Ovary (tissue), 9 donors: ENCODE results near the gene CHRNA5. TPM values are rescaled to one million over a fixed set of nuclear protein-coding genes. Genes with fewer than 3 reads are reported as not detected.
"Not testable (repeated sequence)": the region's sequence is repeated elsewhere in the genome, so short reads cannot be mapped to it uniquely, and the experiment has no call there.

Experiments used
- DNase-seq, 5 donors: peaks; one replicate each; pipeline ENCODE4 v3.0.0-alpha.2; 2019 to 2020
- H3K27ac ChIP-seq, 2 donors: fragments of 200-600 bp; one replicate each; pipeline versions ENCODE4 v1.5.1 to v1.8.0; 2019 to 2022
- H3K27me3 ChIP-seq: fragments of 200-600 bp; one replicate; pipeline ENCODE4 v1.8.0; 2022
- H3K36me3 ChIP-seq: fragments of 200-600 bp; sonication (generic); one replicate; pipeline ENCODE4 v1.5.1; 2019
- H3K4me1 ChIP-seq: one replicate; pipeline ENCODE4 v1.8.1; 2013; ENCODE audit warnings: mild to moderate bottlenecking, moderate library complexity; ENCODE audit not compliant: insufficient read depth
- H3K4me3 ChIP-seq: fragments of 200-600 bp; sonication (generic); one replicate; pipeline ENCODE4 v1.5.1; 2017
- H3K9me3 ChIP-seq, 2 donors: fragments of 200-600 bp in 1 of 2; sonication (generic) in 1 of 2; one replicate each; pipeline versions ENCODE4 v1.5.1 to v1.8.1; 2013 to 2019; ENCODE audit warnings: mild to moderate bottlenecking in 1 of 2, moderate library complexity in 1 of 2
- CTCF ChIP-seq, 3 donors: fragments of 450-650 bp in 2 of 3; fragments of 200-600 bp in 1 of 3; IDR thresholded peaks; one replicate each; pipeline versions ENCODE4 v1.5.1 to v1.8.0; 2016 to 2022; ENCODE audit warnings: antibody characterized with exemption in 3 of 3, mild to moderate bottlenecking in 1 of 3
- EP300 ChIP-seq: sonication (generic); formaldehyde crosslinking; IDR thresholded peaks from one replicate; pipeline ENCODE4 v1.6.1; 2017; ENCODE audit warnings: antibody characterized with exemption
- POLR2A ChIP-seq: fragments of 450-650 bp; IDR thresholded peaks from one replicate; pipeline ENCODE4 v1.6.1; 2017; ENCODE audit warnings: antibody characterized with exemption, mild to moderate bottlenecking, moderate library complexity
- WGBS, 3 donors: extraction: QIAGEN DNeasy Blood & Tissue Kit in 1 of 3; methylation state at CpG; one replicate each; pipeline versions ENCODE4 v1.1.5 to v1.1.7; 2013 to 2017; 5-methylcytosine and 5-hydroxymethylcytosine counted together
- intact Hi-C, 4 donors: fragments of 100-400 bp; cut with DNase I; formaldehyde crosslinking; loops; one replicate each; pipeline versions ENCODE4 v1.11.0 to v1.15.1; 2022 to 2023
- polyA plus RNA-seq, 2 donors: library from polyadenylated mRNA; stranded (reverse); fragments of 200-250 nt in 1 of 2; fragments of 350-450 nt in 1 of 2; fragmentation: Illumina TruSeq in 1 of 2; extraction: RNeasy Lipid Tissue Mini Kit (QIAGEN cat#74804) in 1 of 2; gene quantifications; one replicate each; pipeline ENCODE4 v1.2.3, GENCODE V29; 2013 to 2014
- total RNA-seq, 7 donors: library from RNA; depleted of rRNA in 2 of 7; stranded (reverse); fragments of >200 nt in 2 of 7; fragmentation: NEBNext Ultra II Directional in 3 of 7; extraction: Animal tissue kit (Norgen Biotek cat#: 25700) in 3 of 7; gene quantifications; one replicate each; pipeline versions ENCODE4 v1.1.0 to v1.2.4, GENCODE V29; 2016 to 2023
- donor health status: DM: no; HTN: no; CAD: no; lungs with moderate emphysema.
- donor health status: DM: no; HTN: no; CAD: no.
- donor health status: Bipolar disorder and iron deficiency.
- donor health status: DM: yes; HTN: yes; CAD: no.
- donor health status: DM: no; HTN: no; CAD: no.
- donor health status: DM: yes; HTN: yes; CAD: no.

Gene CHRNA5
- total and polyA plus RNA-seq, 9 donors, result 0.42 to 2.2 (median 0.74) TPM

- no peak for DNase-seq
- 61 to 62% (median 62%) methylated on average over 3 of the region's 3 CpGs for WGBS, 3 donors
These were observed 14.5 kb upstream of the CHRNA5 start for GRCh38 chr15:78550815-78551214.

GRCh38 chr15:78551902-78552301 is 13.4 kb upstream of the CHRNA5 start:
- H3K4me3 ChIP-seq, result no peak overlapping the region
- H3K9me3 ChIP-seq, result no peaks in the 10 kb centered on the region
- no peaks in the 10 kb centered on the region for H3K4me1 ChIP-seq
- intact Hi-C loops, result no loop called here
- no peak overlapping the region for H3K27ac ChIP-seq
- no peaks in the 10 kb centered on the region for H3K36me3 ChIP-seq
- TF ChIP-seq EP300, result no peak
- no peak for TF ChIP-seq CTCF (IDR thresholded peaks at IDR 0.05)
- TF ChIP-seq POLR2A, result no peak
- 43 to 68% (median 49%) methylated on average over 5 of the region's 5 CpGs for WGBS, 3 donors
- no peaks in the 10 kb centered on the region for H3K27me3 ChIP-seq
- no peak for DNase-seq

More at GRCh38 chr15:78550815-78551214, 14.5 kb upstream of the CHRNA5 start:
- Histone ChIP-seq H3K27ac (no peak overlapping the region), H3K9me3 (no peaks in the 10 kb centered on the region), H3K36me3 (no peaks in the 10 kb centered on the region), H3K27me3 (no peaks in the 10 kb centered on the region), H3K4me1 (no peaks in the 10 kb centered on the region), H3K4me3 (no peak overlapping the region)
- TF ChIP-seq POLR2A (no peak), CTCF (IDR thresholded peaks at IDR 0.05) (no peak), EP300 (no peak)
- intact Hi-C loops, result no loop called here

- 3 to 29% (median 7%) methylated on average over 5 of the region's 5 CpGs for WGBS, 3 donors
- H3K36me3 ChIP-seq, result no peaks in the 10 kb centered on the region
- DNase-seq, result no peak
- H3K4me1 ChIP-seq, result no peaks in the 10 kb centered on the region
- no peaks in the 10 kb centered on the region for H3K27me3 ChIP-seq
- TF ChIP-seq POLR2A, result no peak
- TF ChIP-seq CTCF (IDR thresholded peaks at IDR 0.05), result no peak
- no peak for TF ChIP-seq EP300
- no peaks in the 10 kb centered on the region for H3K9me3 ChIP-seq
- H3K27ac ChIP-seq, result no peak overlapping the region
- intact Hi-C loops, result no loop called here
- H3K4me3 ChIP-seq, result no peak overlapping the region
These were observed 12.7 kb upstream of the CHRNA5 start for GRCh38 chr15:78552597-78552996.

GRCh38 chr15:78560201-78560600 is 5.1 kb upstream of the CHRNA5 start:
- H3K4me3 ChIP-seq, DNase-seq, H3K9me3 ChIP-seq, H3K27ac ChIP-seq, H3K27me3 ChIP-seq, intact Hi-C loops, H3K4me1 ChIP-seq, H3K36me3 ChIP-seq: not testable (repeated sequence)
- 91 to 94% (median 93%) methylated on average over 10 of the region's 10 CpGs for WGBS, 3 donors

- intact Hi-C loops, result no loop called here
- no peaks in the 10 kb centered on the region for H3K9me3 ChIP-seq
- no peak for DNase-seq
- peaks cover 2% of the 10 kb centered on the region for H3K4me1 ChIP-seq
- H3K36me3 ChIP-seq, result no peaks in the 10 kb centered on the region
- WGBS, 3 donors, result 84 to 85% (median 84%) methylated on average over 5 of the region's 5 CpGs
- TF ChIP-seq CTCF (IDR thresholded peaks at IDR 0.05), result no peak
- no peak for TF ChIP-seq EP300
- no peaks in the 10 kb centered on the region for H3K27me3 ChIP-seq
- no peak overlapping the region for H3K4me3 ChIP-seq
- H3K27ac ChIP-seq, result no peak overlapping the region
These were observed 3.8 kb upstream of the CHRNA5 start for GRCh38 chr15:78561490-78561889.
